ENCODE results near the gene MECP2.

MECP2 gene

DNA sequence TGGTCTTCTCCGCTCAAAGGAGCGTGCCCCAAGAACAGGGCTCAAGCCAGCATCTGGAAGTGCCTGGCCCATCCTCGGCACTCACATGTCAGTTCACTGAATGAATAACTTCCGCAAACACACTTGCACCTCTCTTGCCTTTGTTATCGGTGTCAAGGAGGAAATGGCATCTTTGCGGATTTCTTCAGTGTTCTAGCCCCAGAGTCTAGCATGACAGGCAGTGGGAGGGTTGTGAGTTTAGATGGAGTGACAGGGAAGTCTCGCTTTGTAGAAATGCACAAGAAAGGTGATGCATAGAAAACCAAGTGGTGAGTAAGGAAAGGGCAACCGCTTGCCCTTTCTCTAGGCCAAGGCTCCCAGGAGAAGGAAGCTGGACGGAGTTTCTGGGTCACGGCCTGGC lies 17.6 kb upstream of the MECP2 start:
- DNase-seq, result no peak

DNA sequence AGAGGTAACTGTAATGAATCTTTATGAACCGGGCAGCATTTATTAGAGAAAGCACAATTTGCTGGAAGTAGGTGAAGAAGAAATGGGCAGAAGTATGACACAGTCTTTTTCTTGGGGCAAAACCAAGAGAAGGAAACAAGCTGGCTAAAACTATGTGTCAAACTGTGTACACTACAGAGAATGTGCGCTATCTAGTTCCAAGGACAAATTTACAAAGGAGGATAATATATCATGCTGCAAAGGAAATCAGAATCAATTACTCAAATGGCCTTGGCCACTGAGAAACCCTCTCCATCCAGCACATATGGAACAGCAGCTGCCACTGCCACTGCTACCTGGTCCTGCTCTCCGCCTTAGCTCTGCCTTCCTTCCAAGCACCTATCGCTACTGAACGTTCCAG lies 17.1 kb upstream of the MECP2 start:
- no peak for DNase-seq

DNA sequence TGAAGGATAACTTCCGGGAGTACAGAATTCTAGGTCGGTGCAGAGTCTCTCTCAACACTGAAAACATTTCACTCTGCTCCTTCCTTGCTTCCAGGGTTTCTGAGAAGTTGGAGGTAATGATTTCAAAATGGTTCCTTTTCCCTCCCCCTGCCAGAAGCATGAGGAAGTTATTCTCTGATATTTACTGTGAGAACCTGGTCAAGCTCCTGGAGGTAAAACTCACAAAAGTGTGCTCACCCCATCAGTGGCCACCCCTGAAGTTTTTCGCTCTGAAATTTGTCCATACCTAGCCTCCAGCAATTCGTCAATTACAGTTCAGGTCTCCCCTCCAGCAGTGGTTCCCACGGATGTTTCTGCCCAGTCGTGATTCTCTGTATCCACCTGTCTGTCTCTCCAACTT lies 16.2 kb upstream of the MECP2 start:
- no peak for DNase-seq

DNA sequence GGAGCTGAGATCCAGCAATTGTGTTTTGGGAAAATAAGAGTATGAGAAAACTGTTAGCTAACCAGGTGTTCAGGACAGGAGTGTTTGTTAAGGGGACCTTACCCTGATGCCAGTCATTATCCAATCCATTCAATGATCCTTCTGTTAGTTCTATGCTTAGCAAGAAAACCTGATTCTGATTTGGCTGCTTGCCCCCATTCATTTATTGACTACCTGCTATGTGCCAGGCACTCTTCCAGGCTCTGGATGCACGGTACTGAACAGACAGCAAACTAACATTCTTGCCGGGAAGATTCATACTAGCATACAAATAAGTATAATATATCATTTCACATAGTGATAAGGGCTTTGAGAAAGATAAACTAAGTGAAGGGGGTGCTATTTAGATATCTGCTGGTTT lies 1.0 kb upstream of the MECP2 start:
- no peak for DNase-seq

DNA sequence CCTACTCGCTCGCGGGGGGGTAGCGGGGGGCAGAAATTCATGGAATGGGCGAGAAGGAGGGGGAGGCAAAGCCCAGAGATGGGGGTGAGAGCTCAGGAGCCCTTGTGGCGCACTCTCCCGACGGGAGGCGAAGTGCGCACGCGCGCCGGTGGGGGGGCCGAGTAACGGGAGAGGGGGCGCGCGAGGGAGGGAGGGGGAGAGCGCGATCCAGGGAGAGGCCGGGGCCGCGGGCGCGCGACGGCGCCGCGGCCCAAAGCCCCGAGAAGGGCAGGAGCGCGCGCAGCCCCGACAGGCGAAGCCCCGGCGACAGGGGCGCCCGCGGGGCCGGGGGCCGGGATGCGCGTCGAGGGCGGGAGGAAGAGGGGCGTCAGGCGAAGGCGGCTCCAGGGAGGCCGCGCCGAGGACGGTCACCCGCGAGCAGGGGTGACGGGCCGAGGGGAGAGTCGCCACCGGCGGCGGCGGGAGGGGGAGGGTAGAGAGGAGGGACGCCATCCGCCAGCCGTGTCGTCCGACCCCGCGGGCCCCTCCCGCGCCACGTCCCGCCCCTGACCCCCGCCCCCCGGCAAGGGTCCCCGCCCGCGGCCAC lies 421 bp downstream of the MECP2 start:
- DNase-seq, result peak; percentile 76

DNA sequence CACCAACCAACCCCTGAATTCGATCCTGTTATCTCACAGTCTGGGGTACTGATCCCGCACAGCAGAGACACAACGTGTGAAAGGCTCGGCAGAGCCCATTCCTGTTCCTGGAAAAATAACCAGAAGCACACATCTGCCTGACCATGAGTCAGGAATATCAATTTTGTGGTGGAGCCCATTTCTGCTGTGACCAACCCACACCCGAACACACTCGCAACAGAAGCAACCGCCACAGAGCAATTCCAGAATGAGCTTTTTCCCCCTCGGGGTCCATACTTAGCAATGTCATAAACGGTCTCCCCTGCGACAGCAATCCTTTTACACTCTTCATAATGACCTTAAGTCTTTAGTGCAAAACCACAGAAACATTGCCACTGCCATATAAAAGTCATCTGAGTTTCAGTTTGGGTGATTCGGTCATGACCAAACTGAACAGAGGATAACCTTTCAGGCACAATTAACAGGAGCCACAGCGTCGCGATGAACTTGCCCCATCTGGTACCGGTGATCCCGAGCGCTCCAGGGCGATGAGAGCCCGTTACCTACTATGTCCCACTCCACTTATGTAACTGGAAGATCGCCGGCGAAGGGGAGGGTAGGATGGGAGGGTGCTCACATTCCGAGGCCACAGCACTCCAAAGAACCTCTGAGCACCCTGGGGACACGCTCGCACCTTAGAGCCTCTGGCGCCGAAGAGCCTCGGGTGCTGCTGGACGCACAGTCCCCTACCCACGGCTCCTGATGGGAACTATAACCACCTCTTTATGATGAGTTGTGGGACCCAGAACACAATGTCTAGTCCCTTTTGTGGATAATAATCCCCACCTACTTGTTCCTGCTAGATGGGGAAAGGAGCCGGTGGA lies 1.1 kb downstream of the MECP2 start:
- DNase-seq, result peak; percentile 26

DNA sequence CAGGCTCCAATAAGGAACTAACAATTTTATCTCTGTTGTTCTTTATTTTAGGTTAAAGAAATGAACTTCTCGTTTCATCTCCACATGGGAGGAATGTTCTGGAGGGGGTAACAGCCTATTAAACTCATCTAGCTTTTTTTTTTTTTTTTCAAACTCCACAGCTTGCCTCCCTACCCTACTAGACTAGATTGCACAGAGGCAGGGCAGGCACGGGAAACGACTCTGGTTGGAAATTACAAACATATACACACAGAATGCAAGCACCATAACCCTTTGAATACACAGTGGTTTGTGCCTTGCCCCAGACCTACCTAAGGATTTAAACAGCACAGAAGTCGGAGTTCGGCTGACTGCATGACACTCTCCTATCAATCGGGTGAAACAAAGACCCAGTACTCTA lies 2.7 kb downstream of the MECP2 start:
- no peak for DNase-seq

DNA sequence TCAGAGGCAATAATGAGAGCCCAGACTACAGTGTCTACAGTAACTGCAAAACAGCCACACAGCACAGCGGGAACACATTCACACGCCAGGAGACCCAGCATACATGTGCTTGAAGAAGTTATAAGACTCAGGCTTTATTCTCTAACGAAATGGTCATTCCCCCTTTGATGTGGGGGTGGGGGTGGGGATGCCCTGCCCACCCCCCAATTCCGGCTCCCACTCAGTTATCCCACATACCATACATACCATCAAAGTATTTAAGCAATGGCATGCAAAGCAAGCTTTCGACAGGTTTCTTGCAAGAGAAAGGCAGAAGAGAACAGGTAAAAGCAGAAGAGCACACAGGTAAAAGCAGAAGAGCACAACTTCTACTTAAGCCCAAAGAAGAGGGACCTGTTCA lies 3.6 kb downstream of the MECP2 start:
- no peak for DNase-seq

DNA sequence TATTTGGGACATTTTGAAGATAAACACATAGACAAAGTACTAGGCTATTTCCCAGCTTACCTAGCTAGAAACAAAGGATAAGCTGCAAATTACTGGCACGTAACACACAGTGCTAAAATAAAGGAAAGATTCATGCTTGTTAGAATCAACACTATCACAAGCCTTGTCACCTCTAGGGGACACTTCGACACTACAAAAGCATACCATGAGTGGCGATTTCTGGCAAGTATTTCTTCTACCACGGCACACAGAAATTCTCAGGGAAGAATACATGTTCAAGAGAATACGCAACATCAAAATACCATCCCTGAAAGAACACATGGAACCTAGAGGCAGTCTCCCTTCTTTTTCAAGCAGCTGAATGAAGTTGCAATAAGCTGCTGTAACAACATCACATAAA lies 5.1 kb downstream of the MECP2 start:
- no peak for DNase-seq

DNA sequence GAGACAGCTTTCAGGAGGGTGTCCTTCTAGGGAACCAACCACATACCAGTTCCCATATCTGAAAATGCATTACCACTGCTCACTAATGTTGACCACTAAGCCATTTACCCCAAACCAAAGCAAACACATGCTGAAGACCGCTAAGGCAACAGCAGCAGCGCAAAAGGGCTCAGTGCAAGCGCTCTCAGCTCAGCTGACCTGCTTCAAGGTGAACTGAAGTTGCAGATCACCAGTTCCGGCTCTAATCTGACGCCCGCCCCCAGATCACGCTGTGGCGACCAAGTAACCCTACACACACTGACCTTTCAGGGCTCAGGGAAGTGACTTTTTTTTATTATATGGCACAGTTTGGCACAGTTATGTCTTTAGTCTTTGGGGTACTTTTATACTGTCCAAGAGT lies 5.8 kb downstream of the MECP2 start:
- no peak for DNase-seq

DNA sequence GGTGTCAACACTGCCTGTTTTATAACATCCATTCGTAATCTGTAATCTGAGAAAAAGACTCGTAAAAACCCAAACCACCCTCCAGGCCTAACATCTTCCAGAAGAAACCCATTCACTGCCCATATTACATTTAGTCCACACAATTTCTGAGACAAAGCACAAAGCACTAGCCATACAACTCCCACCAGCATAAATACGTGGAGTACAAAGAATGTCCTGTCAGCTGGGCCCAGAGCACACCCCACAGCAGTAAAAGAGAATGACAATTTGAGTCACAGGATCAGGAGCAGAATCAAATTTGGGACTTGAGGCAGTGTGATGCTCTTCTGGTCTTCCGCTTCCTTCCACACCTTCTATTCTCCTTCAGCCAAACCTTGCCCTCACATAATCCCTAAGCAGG lies 6.8 kb downstream of the MECP2 start:
- DNase-seq, result no peak

DNA sequence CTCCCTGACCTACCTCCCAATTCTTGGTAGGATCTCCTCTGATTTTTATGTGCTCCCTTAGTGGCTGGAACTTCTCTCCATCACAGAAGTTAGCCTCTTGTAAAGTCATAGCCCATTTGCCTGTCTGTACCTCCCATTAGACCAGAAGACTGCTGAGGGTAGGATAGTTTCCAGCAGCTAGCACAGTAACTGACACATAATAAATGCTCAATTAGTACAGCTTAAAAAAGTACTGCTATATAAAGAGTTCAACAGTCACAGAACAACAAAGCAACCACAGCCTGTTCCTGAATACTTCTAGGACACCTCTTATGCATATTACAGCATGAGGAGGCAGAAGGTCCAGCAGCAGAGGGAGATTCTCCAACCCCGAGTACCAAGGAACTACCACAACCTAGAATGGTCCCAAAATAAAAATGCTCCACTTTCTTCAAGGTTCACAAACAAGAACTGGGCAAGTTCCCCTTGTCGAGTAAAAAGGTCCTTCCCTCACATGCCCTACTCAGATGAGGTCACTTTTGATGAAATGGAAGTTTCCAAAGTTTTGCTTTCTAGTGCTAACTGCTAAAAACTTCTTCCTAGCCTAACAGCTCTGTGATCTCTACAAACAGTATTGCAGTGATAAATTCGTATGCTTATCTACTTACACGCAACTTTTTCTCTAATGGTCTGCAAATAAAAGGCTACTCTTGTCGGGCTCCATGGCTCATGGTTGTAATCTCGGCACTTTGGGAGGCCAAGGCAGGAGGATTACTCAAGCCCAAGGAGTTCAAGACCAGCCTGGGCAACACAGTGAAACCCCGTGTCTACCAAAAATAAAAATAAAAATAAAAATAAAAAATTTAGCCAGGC lies 12.8 kb downstream of the MECP2 start:
- DNase-seq, result no peak

DNA sequence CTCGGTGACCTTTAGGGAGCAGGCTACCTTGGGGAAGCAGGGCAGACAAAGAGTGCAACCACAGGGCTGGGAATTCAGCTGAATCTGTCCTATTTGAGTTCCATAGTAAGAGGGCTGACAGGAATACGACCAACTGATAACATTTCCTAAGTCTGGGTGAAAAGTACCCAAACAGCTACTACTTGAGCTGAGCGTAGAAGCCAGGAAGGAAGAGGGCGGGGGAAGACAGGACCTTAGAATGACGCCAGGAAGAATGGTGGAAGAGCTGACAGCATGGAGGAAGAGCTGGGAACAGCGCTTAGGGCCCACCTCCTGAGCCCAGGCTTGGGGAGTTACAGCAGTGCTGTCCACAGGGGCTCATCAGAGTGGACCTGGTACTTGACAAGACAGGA lies 14.4 kb downstream of the MECP2 start:
- DNase-seq, result no peak

DNA sequence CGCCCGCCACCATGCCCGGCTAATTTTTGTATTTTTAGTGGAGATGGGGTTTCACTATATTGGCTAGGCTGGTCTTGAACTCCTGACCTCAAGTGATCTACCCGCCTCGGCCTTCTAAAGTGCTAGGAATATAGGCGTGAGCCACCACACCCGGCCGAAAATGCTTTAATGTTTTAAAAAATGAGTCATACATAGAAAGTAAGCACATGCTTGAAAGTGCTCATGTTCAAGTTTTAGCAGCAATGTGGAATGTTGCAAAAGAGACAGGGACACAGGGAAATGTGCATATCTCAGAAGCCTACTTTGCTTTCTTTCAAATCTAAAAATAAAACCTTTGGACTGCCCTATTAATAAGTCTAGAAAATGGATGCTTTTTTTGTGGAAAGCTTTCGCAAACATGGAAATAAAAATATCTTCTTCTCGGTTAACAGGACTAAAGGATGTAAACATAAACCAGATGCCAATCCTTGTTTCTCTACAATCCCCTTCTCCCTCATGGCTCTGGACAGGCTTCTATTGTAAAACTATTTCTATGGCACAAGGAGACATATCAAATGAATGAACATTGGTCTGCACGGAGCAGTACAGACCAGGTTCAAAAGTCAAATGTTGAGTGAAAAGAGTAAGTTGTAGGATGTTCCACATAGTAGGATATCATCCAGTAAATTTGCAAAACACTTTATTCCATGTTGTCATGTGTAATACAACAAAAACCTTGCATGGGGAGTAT lies 15.0 kb downstream of the MECP2 start:
- peak; percentile 56 for DNase-seq

DNA sequence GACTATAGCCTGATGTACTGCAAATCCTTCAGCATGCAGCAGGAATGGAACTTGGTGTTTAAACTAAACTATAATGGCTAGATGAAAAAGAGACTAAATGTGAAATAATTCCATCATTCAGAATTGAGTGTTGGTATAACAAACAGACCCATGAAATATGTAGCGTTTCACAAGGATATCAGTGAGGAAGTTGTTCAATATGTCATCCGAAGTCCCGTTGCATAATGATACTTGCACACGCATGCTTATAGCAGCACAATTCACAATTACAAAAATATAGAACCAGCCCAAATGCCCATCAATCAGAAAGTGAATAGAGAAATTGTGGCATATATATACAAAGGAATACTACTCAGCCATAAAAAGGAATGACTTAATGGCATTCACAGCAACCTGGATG lies 20.4 kb downstream of the MECP2 start:
- DNase-seq, result no peak

DNA sequence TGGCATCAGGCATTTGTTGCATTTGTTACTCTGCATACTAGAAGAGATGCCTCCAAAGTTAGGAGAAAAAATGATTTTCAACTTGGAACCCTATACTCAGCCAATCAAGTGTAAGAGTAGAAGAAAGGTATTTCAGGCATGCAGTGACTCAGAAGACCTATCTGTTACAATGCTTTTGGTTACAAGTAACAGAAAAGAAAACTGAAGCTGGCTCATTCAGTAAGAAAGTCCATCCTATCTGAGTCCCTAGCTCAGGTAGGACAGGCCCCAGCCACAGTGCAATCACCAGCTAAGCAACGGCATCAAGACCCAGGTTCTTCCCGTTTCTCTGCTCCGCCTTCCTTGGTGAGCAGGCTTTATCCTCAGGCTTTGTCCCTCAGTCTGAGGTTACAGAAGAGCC lies 23.3 kb downstream of the MECP2 start:
- peak; percentile 74 for DNase-seq

DNA sequence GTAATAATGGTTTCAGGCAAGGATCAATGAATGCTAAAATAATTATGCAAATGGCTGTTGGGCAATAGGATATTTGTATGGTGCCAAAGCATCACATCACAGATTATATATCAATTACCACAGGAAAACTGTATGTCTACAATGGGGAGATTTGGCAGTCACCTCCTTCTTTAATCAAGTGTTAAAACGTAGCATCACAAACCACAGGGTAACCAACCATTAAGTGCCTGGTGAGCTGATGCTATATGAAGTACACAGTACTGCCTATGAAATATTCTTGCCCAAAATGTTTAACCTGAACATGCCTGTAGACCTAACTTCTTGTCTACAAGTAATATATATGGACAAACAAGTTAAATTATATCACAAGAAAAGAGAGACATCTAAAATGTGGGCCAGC lies 25.3 kb downstream of the MECP2 start:
- no peak for DNase-seq

DNA sequence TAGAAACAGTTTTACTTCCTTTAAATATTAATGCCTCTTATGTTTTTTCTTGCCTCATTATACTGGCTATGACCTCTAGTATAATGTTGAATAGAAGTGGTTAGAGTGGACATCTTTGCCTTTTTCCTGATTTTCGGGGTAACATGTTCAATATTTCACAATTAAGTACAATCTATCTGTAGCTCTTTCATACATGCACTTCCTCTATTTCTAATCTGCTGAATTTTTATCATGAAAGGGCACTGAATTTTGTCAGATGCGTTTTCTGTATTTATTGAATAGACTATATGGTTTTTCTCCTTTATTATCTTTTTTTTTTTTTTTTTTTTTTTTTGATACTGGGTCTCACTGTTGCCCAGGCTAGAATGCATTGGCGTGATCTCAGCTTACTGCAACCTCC lies 29.0 kb downstream of the MECP2 start:
- no peak for DNase-seq

DNA sequence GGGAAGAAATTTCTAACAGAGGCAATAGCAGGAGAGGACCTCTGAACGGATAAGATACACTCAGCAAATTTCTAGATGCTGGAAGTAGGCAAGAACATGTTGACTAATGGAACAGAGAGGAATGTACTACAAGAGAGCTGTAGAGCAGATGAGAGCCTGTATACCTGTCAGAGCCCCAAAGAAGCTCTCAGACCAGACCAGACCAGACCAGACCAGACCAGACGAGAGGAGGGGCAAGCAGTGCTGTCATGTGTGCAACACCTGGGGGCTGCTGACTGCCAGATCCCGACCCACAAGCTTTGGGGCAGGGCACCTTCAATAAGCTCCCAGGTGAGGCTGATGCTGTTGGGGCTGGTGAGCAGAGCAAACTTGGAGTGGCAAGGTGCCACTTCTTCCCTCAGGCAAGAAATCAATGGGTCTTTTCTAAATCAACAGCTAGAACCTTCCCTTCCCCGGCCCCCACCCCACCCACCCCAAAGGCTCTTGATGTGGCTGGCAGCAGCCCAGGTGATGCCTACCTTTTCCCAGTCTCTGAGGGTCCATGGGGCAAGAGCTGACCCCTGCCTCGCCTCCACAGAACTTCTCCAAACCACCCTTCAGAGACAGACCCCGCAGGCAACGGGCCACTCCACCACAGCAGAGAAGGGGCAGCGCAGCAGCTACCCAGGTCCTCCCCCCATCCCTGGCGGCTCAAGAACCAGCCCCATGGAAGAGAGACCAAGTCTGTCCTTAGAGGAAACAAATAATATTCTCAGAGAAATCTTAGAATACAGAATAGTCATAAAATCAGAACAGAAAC lies 32.7 kb downstream of the MECP2 start:
- no peak for DNase-seq

DNA sequence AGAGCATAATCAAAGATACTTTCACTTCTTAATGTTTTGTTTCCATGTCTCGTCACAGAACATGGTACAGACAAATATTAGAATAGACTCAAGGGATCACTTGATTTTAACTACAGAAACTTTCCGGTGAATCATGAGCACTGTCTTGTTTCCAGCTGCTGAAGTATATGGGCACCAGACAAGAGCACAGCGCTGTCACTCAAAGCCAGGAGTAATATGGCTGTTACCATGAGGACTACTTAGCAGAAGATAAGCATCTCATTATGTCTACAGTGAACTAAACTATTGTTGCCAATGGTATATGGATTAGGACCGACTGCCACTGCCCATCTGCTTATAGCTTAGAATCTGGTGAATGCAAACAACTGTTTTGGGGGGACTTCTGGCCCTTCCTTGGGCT lies 34.3 kb downstream of the MECP2 start:
- DNase-seq, result no peak

DNA sequence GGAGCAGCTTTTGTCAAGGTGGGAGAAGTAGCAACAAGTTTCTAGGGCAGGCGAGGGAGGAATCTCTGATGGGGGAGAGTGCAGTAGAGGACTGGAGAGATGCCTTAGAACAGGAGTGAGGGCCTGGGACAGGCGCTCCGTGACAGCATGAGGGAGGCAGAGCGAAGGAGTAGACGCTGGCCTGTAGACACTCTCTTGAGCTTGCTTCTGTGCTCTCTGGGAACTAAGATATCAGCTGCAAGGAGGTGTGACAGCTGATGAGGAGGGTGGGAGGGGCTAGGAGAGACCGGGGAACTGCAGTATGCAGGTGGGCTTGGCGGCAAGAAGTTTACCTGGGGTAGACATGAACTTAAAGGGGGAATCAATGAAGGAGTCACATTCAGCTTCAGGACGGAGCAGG lies 35.7 kb downstream of the MECP2 start:
- no peak for DNase-seq

DNA sequence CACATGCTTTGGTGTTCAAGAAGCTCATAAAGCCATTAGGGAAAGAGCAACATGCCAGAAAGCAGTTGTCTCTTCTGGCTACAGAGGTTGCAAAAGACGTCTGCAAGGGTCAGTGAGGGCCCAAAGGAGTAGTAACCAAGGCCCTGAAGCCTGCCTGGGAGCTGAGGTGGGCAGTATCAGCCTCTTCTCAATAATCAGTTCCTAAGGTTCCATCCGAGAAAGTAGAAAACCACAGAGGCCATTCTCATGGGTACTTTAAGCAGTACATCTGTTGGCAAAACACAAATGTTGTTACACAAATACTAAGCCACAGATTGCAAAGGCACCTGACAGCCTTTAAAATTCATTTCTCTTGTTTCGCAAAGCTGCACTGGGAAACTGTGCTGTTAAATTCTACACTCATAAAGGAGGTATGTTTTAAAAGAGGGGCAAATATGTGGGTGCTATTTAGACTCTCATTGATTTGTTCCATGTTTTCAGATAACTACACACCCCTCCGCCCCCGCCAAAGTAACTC lies 37.7 kb downstream of the MECP2 start:
- no peak for DNase-seq

Measured in fibroblast of skin of right biceps (primary cell).